Gastrocnemius medialis (tissue), 4 donors: ENCODE results near the gene ATG7.

Source experiments
- CTCF ChIP-seq, 5 experiments: fragments of 450-650 bp in 3 of 5; fragments of 200-600 bp in 2 of 5; sonication (generic) in 2 of 5; IDR thresholded peaks in 4 of 5; conservative IDR thresholded peaks in 1 of 5; 1 replicate in 4 of 5; 2 replicates in 1 of 5; pipeline ENCODE4 v1.5.1; 2016 to 2019; ENCODE audit warnings: antibody characterized with exemption in 5 of 5, mild to moderate bottlenecking in 3 of 5, moderate library complexity in 3 of 5
- POLR2A ChIP-seq, 2 donors: fragments of 450-650 bp; IDR thresholded peaks; one replicate each; pipeline ENCODE4 v1.6.1; 2017; ENCODE audit warnings: antibody characterized with exemption in 2 of 2, mild to moderate bottlenecking in 2 of 2, moderate library complexity in 2 of 2

DNA sequence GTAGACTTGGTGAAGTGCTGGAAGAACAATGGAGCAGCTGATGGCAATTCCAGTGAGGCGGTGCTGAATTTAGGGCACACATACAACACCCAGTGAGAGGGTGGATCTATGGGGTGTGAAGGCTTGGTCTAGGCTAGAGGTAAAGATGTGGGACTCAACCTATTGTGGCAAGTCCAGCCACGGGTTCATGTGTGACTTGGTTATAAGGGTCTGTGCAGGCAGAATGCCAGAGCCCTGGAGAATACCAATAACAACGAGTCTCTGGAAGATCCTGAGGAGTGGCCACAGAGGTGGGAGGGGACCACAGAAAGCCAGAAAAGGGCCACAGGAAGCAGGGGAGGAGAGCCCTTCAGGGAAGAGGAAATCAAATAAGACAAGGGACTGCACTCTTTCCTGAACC lies 316.6 kb downstream of the ATG7 start:
- TF ChIP-seq CTCF (IDR thresholded peaks at IDR 0.05 in 4 of 5, conservative IDR thresholded peaks at IDR 0.05 in 1 of 5) = no peak
- no peak for TF ChIP-seq POLR2A (IDR thresholded peaks at IDR 0.05)
